ENCODE results near the gene TDRD1. TPM values are rescaled to one million over a fixed set of nuclear protein-coding genes. Genes with fewer than 3 reads are reported as not detected.

The TDRD1 gene
- total RNA-seq, 2 donors from 2014 or later, result 0.41 TPM; not detected in 1

DNA sequence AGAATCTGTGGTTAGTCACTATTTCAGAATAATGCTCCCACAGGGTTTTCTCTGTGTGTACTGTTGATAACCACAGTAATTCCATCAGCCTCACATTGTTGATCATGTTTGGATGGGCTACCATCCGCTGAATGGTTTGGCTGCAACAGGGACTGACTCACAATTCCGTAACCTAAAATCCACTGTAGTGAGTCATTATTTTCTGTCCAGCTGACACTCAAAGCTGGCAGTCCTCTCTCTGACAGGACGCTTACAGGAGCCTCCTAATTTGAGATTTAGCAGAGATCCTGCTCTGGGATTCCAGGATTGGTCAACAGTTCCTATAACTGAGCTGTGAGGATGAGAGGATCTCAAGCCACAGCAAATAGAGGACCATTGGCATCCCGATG is 92.6 kb downstream of the TDRD1 start:
- H3K36me3 ChIP-seq, result no peaks in the 10 kb centered on the region
- peaks cover 0 to 14% of the 10 kb centered on the region in 2 donors for H3K4me1 ChIP-seq (ENCODE audit: control insufficient read depth in 1 of 2, low read depth in 2 of 2)
- H3K27ac ChIP-seq, result no peak overlapping the region
- ATAC-seq (ENCODE audit: insufficient number of reproducible peaks, low FRiP score, low read depth), result peak; percentile 97
- no peak overlapping the region for H3K4me3 ChIP-seq
- TF ChIP-seq, protein P1, sequence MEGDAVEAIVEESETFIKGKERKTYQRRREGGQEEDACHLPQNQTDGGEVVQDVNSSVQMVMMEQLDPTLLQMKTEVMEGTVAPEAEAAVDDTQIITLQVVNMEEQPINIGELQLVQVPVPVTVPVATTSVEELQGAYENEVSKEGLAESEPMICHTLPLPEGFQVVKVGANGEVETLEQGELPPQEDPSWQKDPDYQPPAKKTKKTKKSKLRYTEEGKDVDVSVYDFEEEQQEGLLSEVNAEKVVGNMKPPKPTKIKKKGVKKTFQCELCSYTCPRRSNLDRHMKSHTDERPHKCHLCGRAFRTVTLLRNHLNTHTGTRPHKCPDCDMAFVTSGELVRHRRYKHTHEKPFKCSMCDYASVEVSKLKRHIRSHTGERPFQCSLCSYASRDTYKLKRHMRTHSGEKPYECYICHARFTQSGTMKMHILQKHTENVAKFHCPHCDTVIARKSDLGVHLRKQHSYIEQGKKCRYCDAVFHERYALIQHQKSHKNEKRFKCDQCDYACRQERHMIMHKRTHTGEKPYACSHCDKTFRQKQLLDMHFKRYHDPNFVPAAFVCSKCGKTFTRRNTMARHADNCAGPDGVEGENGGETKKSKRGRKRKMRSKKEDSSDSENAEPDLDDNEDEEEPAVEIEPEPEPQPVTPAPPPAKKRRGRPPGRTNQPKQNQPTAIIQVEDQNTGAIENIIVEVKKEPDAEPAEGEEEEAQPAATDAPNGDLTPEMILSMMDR (IDR thresholded peaks at IDR 0.05), result no peak
- no peaks in the 10 kb centered on the region for H3K27me3 ChIP-seq (replicated peaks; ENCODE audit: insufficient read depth)
- no peaks in the 10 kb centered on the region for H3K9me3 ChIP-seq
- DNase-seq (ENCODE audit: low spot score), result peak; percentile 17

DNA sequence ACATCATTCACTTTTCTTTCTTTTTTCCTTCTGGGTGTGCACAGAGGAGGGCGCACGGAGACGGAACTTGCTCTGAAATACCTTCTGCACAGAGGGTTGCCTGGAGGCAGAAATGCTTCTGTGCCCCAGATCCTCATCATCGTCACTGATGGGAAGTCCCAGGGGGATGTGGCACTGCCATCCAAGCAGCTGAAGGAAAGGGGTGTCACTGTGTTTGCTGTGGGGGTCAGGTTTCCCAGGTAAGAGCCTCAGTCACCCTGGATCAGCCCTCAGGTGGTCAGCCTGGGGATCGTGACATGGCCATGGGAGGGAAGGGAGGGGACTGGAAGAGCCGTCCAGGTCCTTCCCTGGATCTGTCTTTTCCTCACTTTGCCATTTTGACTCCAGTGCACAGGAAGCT is 93.5 kb downstream of the TDRD1 start:
- TF ChIP-seq, protein P1 (IDR thresholded peaks at IDR 0.05), result no peak
- ATAC-seq (ENCODE audit: insufficient number of reproducible peaks, low FRiP score, low read depth), result no peak
- Histone ChIP-seq H3K36me3 (no peaks in the 10 kb centered on the region), H3K4me1 (ENCODE audit: control insufficient read depth in 1 of 2, low read depth in 2 of 2) (peaks cover 0 to 14% of the 10 kb centered on the region in 2 donors), H3K9me3 (no peaks in the 10 kb centered on the region), H3K4me3 (no peak overlapping the region), H3K27ac (no peak overlapping the region), H3K27me3 (replicated peaks; ENCODE audit: insufficient read depth) (no peaks in the 10 kb centered on the region)
- DNase-seq (ENCODE audit: low spot score), result no peak

DNA sequence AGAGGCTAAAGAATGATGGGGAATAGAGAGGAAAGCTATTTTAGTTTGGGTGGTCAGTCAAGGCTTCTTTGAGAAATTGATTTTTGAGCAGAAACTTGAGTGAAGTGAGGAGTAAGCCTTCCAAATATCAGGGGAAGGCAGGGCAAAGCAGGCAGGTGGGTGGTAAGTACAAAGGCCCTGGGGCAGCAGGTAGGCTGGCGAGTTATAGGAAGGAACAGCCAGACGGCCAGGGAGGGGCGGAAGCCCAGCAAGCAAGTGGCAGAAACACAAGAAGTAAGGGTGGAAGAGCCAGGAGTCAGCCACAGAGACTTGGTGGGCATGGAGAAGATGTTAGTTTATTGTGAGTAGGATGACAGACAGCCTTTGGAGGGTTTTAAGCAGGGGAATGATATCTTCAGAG is 94.8 kb downstream of the TDRD1 start:
- TF ChIP-seq, protein P1 (IDR thresholded peaks at IDR 0.05), result no peak
- no peak for ATAC-seq (ENCODE audit: insufficient number of reproducible peaks, low FRiP score, low read depth)

DNA sequence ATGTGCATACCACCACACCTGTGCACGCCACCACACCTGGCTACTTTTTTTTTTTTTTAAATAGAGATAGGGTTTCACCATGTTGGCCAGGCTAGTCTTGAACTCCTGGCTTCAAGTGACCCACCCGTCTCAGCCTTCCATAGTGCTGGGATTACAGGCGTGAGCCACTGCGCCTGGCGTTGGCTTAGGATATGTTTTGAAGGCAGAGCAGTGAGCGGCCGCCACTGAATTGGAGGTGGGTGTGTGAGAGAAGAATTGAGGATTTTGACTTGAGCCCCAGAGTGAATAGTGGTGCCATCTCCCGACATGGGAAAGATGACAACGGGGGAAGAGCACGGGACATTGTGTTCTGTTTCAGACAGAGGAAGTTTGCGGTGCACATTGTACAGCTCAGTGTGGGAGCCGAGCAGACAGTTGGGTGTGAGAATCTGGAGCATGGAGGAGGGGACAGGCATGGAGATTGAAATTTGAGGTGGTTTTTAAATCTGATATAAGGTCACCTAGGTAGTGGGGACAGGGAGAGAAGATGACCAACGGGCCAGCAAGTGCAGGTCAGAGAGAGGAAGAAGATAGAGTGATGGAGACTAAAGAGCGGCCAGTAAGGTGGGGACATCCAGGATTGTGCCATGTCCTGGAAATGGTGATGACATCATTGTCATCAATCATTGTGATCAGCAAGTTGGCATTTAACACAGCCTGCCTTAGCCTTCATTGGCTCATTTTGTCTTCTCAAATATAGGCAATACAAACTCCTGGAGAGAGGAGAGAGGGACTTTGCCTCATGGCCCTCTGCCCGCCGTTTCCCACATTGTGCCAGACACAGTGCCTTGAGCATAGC is 95.7 kb downstream of the TDRD1 start:
- DNase-seq (ENCODE audit: low spot score) (no peak), ATAC-seq (ENCODE audit: insufficient number of reproducible peaks, low FRiP score, low read depth) (no peak)
- Histone ChIP-seq H3K36me3 (no peaks in the 10 kb centered on the region), H3K27me3 (replicated peaks; ENCODE audit: insufficient read depth) (no peaks in the 10 kb centered on the region), H3K4me1 (ENCODE audit: control insufficient read depth in 1 of 2, low read depth in 2 of 2) (peaks cover 0 to 14% of the 10 kb centered on the region in 2 donors), H3K9me3 (no peaks in the 10 kb centered on the region), H3K4me3 (no peak overlapping the region), H3K27ac (no peak overlapping the region)
- TF ChIP-seq, protein P1 (IDR thresholded peaks at IDR 0.05), result no peak

More for the DNA sequence above, 94.8 kb downstream of the TDRD1 start:
- no peak overlapping the region for H3K4me3 ChIP-seq
- DNase-seq (ENCODE audit: low spot score), result no peak
- H3K27ac ChIP-seq, result no peak overlapping the region
- H3K36me3 ChIP-seq, result no peaks in the 10 kb centered on the region
- H3K4me1 ChIP-seq (ENCODE audit: control insufficient read depth in 1 of 2, low read depth in 2 of 2), result peaks cover 0 to 14% of the 10 kb centered on the region in 2 donors
- H3K27me3 ChIP-seq (replicated peaks; ENCODE audit: insufficient read depth), result no peaks in the 10 kb centered on the region
- no peaks in the 10 kb centered on the region for H3K9me3 ChIP-seq

DNA sequence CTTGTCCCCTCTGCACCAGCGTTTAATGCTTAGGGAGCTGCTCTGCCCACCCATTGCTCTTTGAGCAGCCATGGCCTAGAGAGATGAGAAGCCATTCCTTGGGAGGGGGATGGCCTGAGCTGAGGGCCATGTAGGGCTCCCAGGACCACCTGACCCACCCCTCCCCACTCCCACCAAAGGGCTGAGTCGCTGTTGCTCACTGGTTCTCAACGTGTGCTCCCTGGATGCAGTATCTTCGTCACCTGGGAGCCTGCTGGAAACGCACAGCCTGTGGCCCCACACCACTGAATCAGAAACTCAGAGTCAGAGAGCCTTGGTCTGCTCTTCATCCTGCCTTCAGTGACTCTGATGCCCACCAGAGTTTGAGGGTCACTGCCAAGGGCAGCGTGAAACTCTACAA is 96.9 kb downstream of the TDRD1 start:
- Histone ChIP-seq H3K36me3 (no peaks in the 10 kb centered on the region), H3K27ac (no peak overlapping the region), H3K27me3 (replicated peaks; ENCODE audit: insufficient read depth) (no peaks in the 10 kb centered on the region), H3K4me1 (ENCODE audit: control insufficient read depth in 1 of 2, low read depth in 2 of 2) (peaks cover 0 to 11% of the 10 kb centered on the region in 2 donors), H3K9me3 (no peaks in the 10 kb centered on the region), H3K4me3 (no peak overlapping the region)
- DNase-seq (ENCODE audit: low spot score) (no peak), ATAC-seq (ENCODE audit: insufficient number of reproducible peaks, low FRiP score, low read depth) (no peak)
- TF ChIP-seq, protein P1 (IDR thresholded peaks at IDR 0.05), result no peak
